Astrocyte (in vitro differentiated cells and primary cell): ENCODE data around the gene FMOD. TPM values are rescaled to one million over a fixed set of nuclear protein-coding genes. Genes with fewer than 3 reads are reported as not detected.

ENCODE experiments used
- DNase-seq: peaks from one replicate; pipeline ENCODE4 v3.0.0-alpha.2; 2010; ENCODE audit warnings: low read depth
- FAIRE-seq: peaks from 2 replicates; lab custom pipeline; 2011; peaks lifted over from hg19 to GRCh38; lab: Jason Lieb, UNC
- H2AFZ ChIP-seq: 2 replicates; pipeline ENCODE4 v1.6.0; 2012; ENCODE audit warnings: low read depth, low read length, inconsistent platforms
- H3K27ac ChIP-seq: 2 replicates; pipeline ENCODE4 v1.5.1; 2011; ENCODE audit warnings: low read depth, low read length, inconsistent platforms
- H3K27me3 ChIP-seq: 2 replicates; pipeline ENCODE4 v1.6.0; 2011; ENCODE audit warnings: low read length, inconsistent platforms; ENCODE audit not compliant: insufficient read depth
- H3K36me3 ChIP-seq: 2 replicates; pipeline ENCODE4 v1.5.1; 2011; ENCODE audit warnings: low read length, inconsistent platforms; ENCODE audit not compliant: insufficient read depth
- H3K4me1 ChIP-seq: 2 replicates; pipeline ENCODE4 v1.5.1; 2011; ENCODE audit warnings: low read length, inconsistent platforms; ENCODE audit not compliant: insufficient read depth
- H3K4me2 ChIP-seq: 2 replicates; pipeline ENCODE4 v1.6.0; 2012; ENCODE audit warnings: low read length, inconsistent platforms
- H3K4me3 ChIP-seq: 2 replicates; pipeline ENCODE4 v1.5.1; 2011; ENCODE audit warnings: low read depth, mild to moderate bottlenecking, low read length, inconsistent platforms; ENCODE audit not compliant: insufficient read depth
- H3K79me2 ChIP-seq: 2 replicates; pipeline ENCODE4 v1.6.0; 2012; ENCODE audit warnings: mild to moderate bottlenecking, low read length, inconsistent platforms; ENCODE audit not compliant: insufficient read depth
- H3K9ac ChIP-seq: 2 replicates; pipeline ENCODE4 v1.6.0; 2012; ENCODE audit warnings: mild to moderate bottlenecking, low read length, inconsistent platforms
- H3K9me3 ChIP-seq: 2 replicates; pipeline ENCODE4 v1.5.1; 2012; ENCODE audit warnings: low read depth, mild to moderate bottlenecking, low read length, inconsistent platforms; ENCODE audit not compliant: insufficient read depth
- H4K20me1 ChIP-seq: 2 replicates; pipeline ENCODE4 v1.6.0; 2012; ENCODE audit warnings: low read length, inconsistent platforms; ENCODE audit not compliant: insufficient read depth
- H3K27ac Mint-ChIP-seq: one replicate; pipeline ENCODE4 v1.8.0; 2021; ENCODE audit warnings: mild to moderate bottlenecking, mixed read lengths; ENCODE audit not compliant: unreplicated experiment
- H3K27me3 Mint-ChIP-seq: one replicate; pipeline ENCODE4 v1.8.0; 2021; ENCODE audit warnings: low read depth, mixed read lengths; ENCODE audit not compliant: unreplicated experiment
- H3K36me3 Mint-ChIP-seq: one replicate; pipeline ENCODE4 v1.8.0; 2021; ENCODE audit warnings: low read depth, mixed read lengths; ENCODE audit not compliant: unreplicated experiment
- H3K4me1 Mint-ChIP-seq: one replicate; pipeline ENCODE4 v1.8.0; 2021; ENCODE audit warnings: low read depth, mixed read lengths; ENCODE audit not compliant: unreplicated experiment
- H3K4me3 Mint-ChIP-seq: one replicate; pipeline ENCODE4 v1.8.0; 2021; ENCODE audit warnings: mild to moderate bottlenecking, moderate library complexity, mixed read lengths; ENCODE audit not compliant: unreplicated experiment
- H3K9me3 Mint-ChIP-seq: one replicate; pipeline ENCODE4 v1.8.0; 2021; ENCODE audit warnings: mild to moderate bottlenecking, mixed read lengths; ENCODE audit not compliant: unreplicated experiment
- CTCF ChIP-seq: IDR thresholded peaks from 2 replicates; pipeline ENCODE4 v1.5.1; 2011; ENCODE audit warnings: low read depth, mild to moderate bottlenecking, inconsistent platforms, low read length, moderate library complexity; ENCODE audit not compliant: insufficient read depth
- EZH2 ChIP-seq: IDR thresholded peaks from 2 replicates; pipeline ENCODE4 v1.6.1; 2012; ENCODE audit warnings: mild to moderate bottlenecking, low read length, inconsistent platforms; ENCODE audit not compliant: insufficient read depth
- total RNA-seq: library from RNA; stranded (reverse); gene quantifications from 2 replicates; pipeline ENCODE4 v1.2.1, GENCODE V29; 2021

Gene FMOD
- total RNA-seq, 1 donor from 2014 or later = not detected

DNA sequence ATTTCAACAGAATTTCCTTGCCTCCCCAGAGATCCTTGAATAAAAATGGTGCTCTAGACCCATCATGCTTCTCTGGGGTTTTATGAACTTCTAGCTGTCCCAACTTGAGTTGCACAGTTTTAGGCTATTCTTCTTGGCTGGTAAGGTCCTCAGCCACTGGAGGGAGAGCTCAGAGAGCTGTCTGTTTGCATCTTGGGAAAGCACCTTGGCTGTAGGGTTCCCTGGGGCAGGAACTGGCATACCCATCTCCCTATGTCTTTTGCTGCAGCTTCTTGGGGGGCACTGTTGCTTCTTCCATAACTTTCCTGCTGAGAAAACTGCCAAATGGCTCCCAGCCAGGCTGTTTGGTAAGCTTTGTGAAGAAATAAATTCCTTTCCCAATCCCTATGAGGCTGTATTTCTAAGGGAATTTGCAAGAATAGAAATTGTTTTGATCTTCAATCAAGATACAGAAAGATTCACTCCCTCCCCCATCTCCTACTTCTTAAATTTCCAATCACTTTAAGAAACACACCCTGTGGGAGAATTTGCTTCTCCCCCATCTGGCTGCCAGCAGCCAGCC lies 8.2 kb upstream of the FMOD start:
- H3K9ac ChIP-seq = no peak overlapping the region
- Mint-ChIP-seq H3K27ac (no peak overlapping the region), H3K4me1 (peaks cover 4% of the 10 kb centered on the region), H3K27me3 (peaks cover 40% of the 10 kb centered on the region), H3K9me3 (peaks cover 6% of the 10 kb centered on the region), H3K36me3 (no peaks in the 10 kb centered on the region), H3K4me3 (no peak overlapping the region)
- H3K27me3 ChIP-seq = peaks cover 28% of the 10 kb centered on the region
- H3K79me2 ChIP-seq = no peaks in the 10 kb centered on the region
- H3K9me3 ChIP-seq = no peaks in the 10 kb centered on the region
- no peak overlapping the region for H3K4me2 ChIP-seq
- FAIRE-seq = no peak
- no peak for DNase-seq
- H3K4me3 ChIP-seq = no peak overlapping the region
- H3K36me3 ChIP-seq = no peaks in the 10 kb centered on the region
- no peak for TF ChIP-seq CTCF
- TF ChIP-seq EZH2 = no peak
- H3K4me1 ChIP-seq = peaks cover 4% of the 10 kb centered on the region
- H3K27ac ChIP-seq = no peak overlapping the region
- no peaks in the 10 kb centered on the region for H4K20me1 ChIP-seq
- H2AFZ ChIP-seq = no peak overlapping the region

DNA sequence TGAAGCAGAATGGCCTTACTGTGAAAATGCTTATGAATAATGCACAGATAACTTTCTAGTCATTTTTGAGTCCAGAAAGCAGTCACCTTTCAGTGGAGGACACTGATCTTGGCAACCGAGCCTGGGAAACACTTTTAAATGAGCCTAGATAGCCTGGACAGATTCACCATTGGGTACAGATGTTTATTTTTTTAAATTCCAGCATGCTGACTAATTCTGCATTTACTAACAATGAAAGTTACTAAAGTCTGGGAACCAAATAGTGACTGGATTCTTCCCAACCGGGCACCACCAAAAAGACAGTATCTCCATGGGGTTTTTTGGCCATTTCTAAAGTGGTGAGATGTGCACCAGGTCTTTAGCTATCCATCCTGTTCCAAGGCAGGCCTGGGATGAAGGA lies 3.3 kb upstream of the FMOD start:
- H3K27me3 ChIP-seq = peaks cover 18% of the 10 kb centered on the region
- no peak overlapping the region for H3K9ac ChIP-seq
- Mint-ChIP-seq H3K36me3 (no peaks in the 10 kb centered on the region), H3K4me1 (no peaks in the 10 kb centered on the region), H3K27me3 (peaks cover 48% of the 10 kb centered on the region), H3K27ac (no peak overlapping the region), H3K9me3 (peaks cover 11% of the 10 kb centered on the region), H3K4me3 (no peak overlapping the region)
- H3K9me3 ChIP-seq = no peaks in the 10 kb centered on the region
- DNase-seq (peak; percentile 46), FAIRE-seq (no peak)
- no peak overlapping the region for H3K4me3 ChIP-seq
- H3K4me1 ChIP-seq = peaks cover 6% of the 10 kb centered on the region
- H3K4me2 ChIP-seq = no peak overlapping the region
- H4K20me1 ChIP-seq = no peaks in the 10 kb centered on the region
- no peak overlapping the region for H3K27ac ChIP-seq
- no peaks in the 10 kb centered on the region for H3K79me2 ChIP-seq
- TF ChIP-seq CTCF (no peak), EZH2 (no peak)
- no peaks in the 10 kb centered on the region for H3K36me3 ChIP-seq
- H2AFZ ChIP-seq = no peak overlapping the region

- Histone ChIP-seq H3K27me3 (peaks cover 10% of the 10 kb centered on the region), H2AFZ (no peak overlapping the region), H3K4me3 (no peak overlapping the region), H3K4me1 (peaks cover 6% of the 10 kb centered on the region), H3K9me3 (no peaks in the 10 kb centered on the region), H3K36me3 (no peaks in the 10 kb centered on the region), H3K4me2 (no peak overlapping the region), H3K27ac (no peak overlapping the region), H3K79me2 (no peaks in the 10 kb centered on the region), H4K20me1 (no peaks in the 10 kb centered on the region), H3K9ac (no peak overlapping the region)
- FAIRE-seq (no peak), DNase-seq (no peak)
- TF ChIP-seq EZH2 = no peak
- no peak for TF ChIP-seq CTCF
- H3K4me1 Mint-ChIP-seq = no peaks in the 10 kb centered on the region
- peaks cover 11% of the 10 kb centered on the region for H3K9me3 Mint-ChIP-seq
- no peak overlapping the region for H3K4me3 Mint-ChIP-seq
- peaks cover 45% of the 10 kb centered on the region for H3K27me3 Mint-ChIP-seq
- H3K36me3 Mint-ChIP-seq = no peaks in the 10 kb centered on the region
- no peak overlapping the region for H3K27ac Mint-ChIP-seq
Observed at GRCh38 chr1:203353486-203353885, 2.6 kb upstream of the FMOD start.
